T-cell (primary cell): ENCODE results near the gene HDAC11. TPM values are rescaled to one million over a fixed set of nuclear protein-coding genes. Genes with fewer than 3 reads are reported as not detected.
"Not testable (repeated sequence)": the region's sequence is repeated elsewhere in the genome, so short reads cannot be mapped to it uniquely, and the experiment has no call there.

Experiments
- ATAC-seq, 4 experiments: fragments of 200-7000 bp in 3 of 4; fragments of 150-1000 bp in 1 of 4; cut with Tn5 transposase; replicated peaks in 1 of 4; 1 replicate in 3 of 4; 2 replicates in 1 of 4; pipeline ENCODE4 v1.10.0; 2021; ENCODE audit warnings: moderate library complexity in 3 of 4, mild to moderate bottlenecking in 2 of 4, moderate number of reproducible peaks in 1 of 4
- CTCF ChIA-PET, 2 donors: fragments of 300-600 bp; sonication (Branson Sonifier 250); formaldehyde crosslinking; loops; one replicate each; lab custom pipeline; 2022; ENCODE audit warnings: antibody characterized with exemption in 2 of 2; lab: Charles Lee
- POLR2A ChIA-PET, 2 donors: fragments of 300-600 bp; sonication (Branson Sonifier 250); formaldehyde crosslinking; loops; one replicate each; lab custom pipeline; 2022; ENCODE audit warnings: antibody characterized with exemption in 2 of 2; lab: Charles Lee
- DNase-seq, 35 experiments: peaks; one replicate each; pipeline versions ENCODE4 v3.0.0 to v3.0.0-alpha.2; 2013 to 2023
- H3K27ac ChIP-seq: one replicate; pipeline ENCODE4 v1.5.1; 2013; ENCODE audit warnings: low read length
- H3K27me3 ChIP-seq, 2 experiments: replicated peaks in 1 of 2; 1 replicate in 1 of 2; 2 replicates in 1 of 2; pipeline versions ENCODE4 v1.6.1 to v1.7.0; 2013; ENCODE audit warnings: low read length in 1 of 2, mixed read lengths in 1 of 2; ENCODE audit not compliant: control insufficient read depth in 2 of 2, insufficient read depth in 2 of 2; ENCODE audit errors: extremely low read depth in 1 of 2
- H3K36me3 ChIP-seq, 2 donors: 1 replicate in 1 of 2; 2 replicates in 1 of 2; pipeline versions ENCODE4 v1.6.1 to v1.7.0; 2013; ENCODE audit warnings: low read length in 1 of 2; ENCODE audit not compliant: control insufficient read depth in 2 of 2, insufficient read depth in 1 of 2; ENCODE audit errors: extremely low read depth in 1 of 2
- H3K4me1 ChIP-seq, 2 experiments: 1 replicate in 1 of 2; 2 replicates in 1 of 2; pipeline versions ENCODE4 v1.6.1 to v1.7.0; 2013; ENCODE audit warnings: low read length in 2 of 2, mixed read lengths in 1 of 2; ENCODE audit not compliant: insufficient read depth in 2 of 2, control insufficient read depth in 1 of 2; ENCODE audit errors: extremely low read depth in 1 of 2
- H3K4me3 ChIP-seq, 2 donors: 1 replicate in 1 of 2; 2 replicates in 1 of 2; pipeline versions ENCODE4 v1.5.1 to v1.7.0; 2013; ENCODE audit warnings: mild to moderate bottlenecking in 2 of 2, low read length in 1 of 2, moderate library complexity in 1 of 2; ENCODE audit not compliant: control insufficient read depth in 1 of 2; ENCODE audit errors: extremely low read depth in 1 of 2
- H3K9me3 ChIP-seq: 2 replicates; pipeline ENCODE4 v1.7.0; 2013
- H3K27ac Mint-ChIP-seq, 2 donors: one replicate each; pipeline ENCODE4 v1.8.0; 2020 to 2021; ENCODE audit warnings: mild to moderate bottlenecking in 2 of 2, mixed read lengths in 2 of 2
- H3K27me3 Mint-ChIP-seq, 2 donors: one replicate each; pipeline ENCODE4 v1.8.0; 2021 to 2022; ENCODE audit warnings: mixed read lengths in 2 of 2
- H3K36me3 Mint-ChIP-seq: one replicate; pipeline ENCODE4 v1.8.0; 2021; ENCODE audit warnings: mixed read lengths
- H3K4me1 Mint-ChIP-seq, 3 donors: one replicate each; pipeline ENCODE4 v1.8.0; 2020 to 2022; ENCODE audit warnings: mixed read lengths in 3 of 3, mild to moderate bottlenecking in 1 of 3
- H3K4me3 Mint-ChIP-seq, 3 donors: one replicate each; pipeline ENCODE4 v1.8.0; 2020 to 2022; ENCODE audit warnings: mild to moderate bottlenecking in 3 of 3, mixed read lengths in 3 of 3, moderate library complexity in 3 of 3
- H3K9me3 Mint-ChIP-seq, 3 donors: one replicate each; pipeline ENCODE4 v1.8.0; 2020 to 2022; ENCODE audit warnings: mixed read lengths in 3 of 3
- WGBS: methylation state at CpG from one replicate; pipeline ENCODE4 v1.1.5; 2013; ENCODE audit warnings: missing lambda C conversion rate; ENCODE audit not compliant: insufficient coverage; 5-methylcytosine and 5-hydroxymethylcytosine counted together
- total RNA-seq, 35 experiments: library from RNA in 6 of 35; stranded (reverse) in 6 of 35; fragments of 120-200 nt in 1 of 35; gene quantifications; one replicate each; pipeline versions ENCODE4 v1.2.1 to v1.2.4 and lab custom pipeline; 2013 to 2026

The HDAC11 gene
- 10 to 100 TPM in 1 of 5 donors, 1 to 10 TPM in 4; 5.9 to 10.4 (median 7.9) TPM for total RNA-seq
- 4.5 TPM for total RNA-seq (2013)
- 0.74 to 16.6 (median 5.8) reads per million in 29 experiments for total RNA-seq (lab: John Stamatoyannopoulos, UW)

- CTCF ChIA-PET = interaction anchor here (0.5 to 2.6 kb wide), 13 partner anchors 8 to 1003 kb away, joined by 3 to 22 read pairs (median 4); partner anchors contain the start of gene NUP210 (in 1 of the 2)
- H3K27me3 ChIP-seq = peaks cover 0 to 3% of the 10 kb centered on the region in 2 experiments
- Mint-ChIP-seq H3K9me3 (no peaks in the 10 kb centered on the region), H3K4me1 (peaks cover 19 to 28% (median 20%) of the 10 kb centered on the region in 3 donors), H3K27me3 (no peaks in the 10 kb centered on the region), H3K27ac (peak within 1 kb of the TSS; percentile 84 to 87), H3K4me3 (peak within 1 kb of the TSS; percentile 89 to 93 (median 91)), H3K36me3 (no peaks in the 10 kb centered on the region)
- peak; percentile 94 to 98 (median 96) for ATAC-seq
- POLR2A ChIA-PET = interaction anchor here (0.6 to 1.1 kb wide), 6 partner anchors 16 to 1515 kb away, joined by 3 to 5 read pairs (median 4); no protein-coding TSS in a partner anchor
- H3K9me3 ChIP-seq = no peaks in the 10 kb centered on the region
- WGBS = under 1% methylated on average over 55 of the region's 67 CpGs
- H3K4me3 ChIP-seq = peak within 1 kb of the TSS; percentile 88 to 96
- peak; percentile 91 to 99 (median 96) for DNase-seq
- H3K27ac ChIP-seq = peak within 1 kb of the TSS; percentile 91
- no peaks in the 10 kb centered on the region for H3K36me3 ChIP-seq
- peaks cover 0 to 29% of the 10 kb centered on the region in 2 experiments for H3K4me1 ChIP-seq
These were observed at the start of gene HDAC11 for GRCh38 chr3:13479582-13480339. HDAC11 (plus strand) TSS chr3:13480306; CDS start chr3:13480348, 42 bp downstream.

- H3K9me3 Mint-ChIP-seq = not testable (repeated sequence)
- WGBS = 100% methylated on average over 2 of the region's 2 CpGs
These were observed 49.7 kb upstream of the HDAC11 start for GRCh38 chr3:13430411-13430875.

GRCh38 chr3:13432093-13432492 lies 48.0 kb upstream of the HDAC11 start:
- H3K27ac ChIP-seq = no peak overlapping the region
- peaks cover 19 to 26% (median 19%) of the 10 kb centered on the region in 3 donors for H3K4me1 Mint-ChIP-seq
- no peak overlapping the region for H3K4me3 Mint-ChIP-seq
- H3K27me3 Mint-ChIP-seq = peaks cover 0 to 2% of the 10 kb centered on the region in 2 donors
- no peaks in the 10 kb centered on the region for H3K9me3 ChIP-seq
- no CpG with 5 or more reads among the region's 1 CpG for WGBS
- no peaks in the 10 kb centered on the region for H3K36me3 ChIP-seq
- H3K9me3 Mint-ChIP-seq = no peaks in the 10 kb centered on the region
- no peaks in the 10 kb centered on the region for H3K36me3 Mint-ChIP-seq
- no peak for DNase-seq
- POLR2A ChIA-PET = no interaction called here
- no peak overlapping the region for H3K4me3 ChIP-seq
- ATAC-seq = no peak
- H3K27me3 ChIP-seq = no peaks in the 10 kb centered on the region
- CTCF ChIA-PET = no interaction called here
- H3K27ac Mint-ChIP-seq = no peak overlapping the region
- peaks cover 14 to 15% of the 10 kb centered on the region in 2 experiments for H3K4me1 ChIP-seq

More at GRCh38 chr3:13430411-13430875, 49.7 kb upstream of the HDAC11 start:
- H3K27me3 Mint-ChIP-seq, ATAC-seq, DNase-seq, POLR2A ChIA-PET, H3K27ac ChIP-seq, H3K27me3 ChIP-seq, H3K4me3 Mint-ChIP-seq, H3K36me3 ChIP-seq, H3K4me3 ChIP-seq, H3K9me3 ChIP-seq, H3K36me3 Mint-ChIP-seq: not testable (repeated sequence)
- H3K4me1 ChIP-seq = peaks cover 19 to 24% of the 10 kb centered on the region in 2 experiments
- CTCF ChIA-PET = interaction anchor here in 1 of 2 donors (2.6 kb wide), 1 partner anchor 21 kb away, joined by 8 read pairs; no protein-coding TSS in a partner anchor
- Mint-ChIP-seq H3K27ac (peak overlapping the region in 1 of 2 donors; percentile 80), H3K4me1 (peaks cover 28 to 34% (median 28%) of the 10 kb centered on the region in 3 donors)

- H3K27ac Mint-ChIP-seq = no peak overlapping the region
- POLR2A ChIA-PET = no interaction called here
- ATAC-seq = no peak
These were observed 46.2 kb upstream of the HDAC11 start for GRCh38 chr3:13433912-13434311.

GRCh38 chr3:13436213-13436612 lies 43.9 kb upstream of the HDAC11 start:
- DNase-seq, H3K4me1 Mint-ChIP-seq, ATAC-seq, H3K27ac Mint-ChIP-seq, H3K27ac ChIP-seq, CTCF ChIA-PET, H3K36me3 ChIP-seq, H3K27me3 Mint-ChIP-seq, H3K4me3 Mint-ChIP-seq, H3K27me3 ChIP-seq, H3K4me3 ChIP-seq, H3K9me3 ChIP-seq, POLR2A ChIA-PET, H3K9me3 Mint-ChIP-seq, H3K4me1 ChIP-seq, H3K36me3 Mint-ChIP-seq: not testable (repeated sequence)
- WGBS = 91% methylated on average over 4 of the region's 4 CpGs

More at GRCh38 chr3:13433912-13434311, 46.2 kb upstream of the HDAC11 start:
- Mint-ChIP-seq H3K36me3 (no peaks in the 10 kb centered on the region), H3K4me1 (peaks cover 8 to 13% (median 9%) of the 10 kb centered on the region in 3 donors), H3K4me3 (no peak overlapping the region), H3K27me3 (peaks cover 0 to 2% of the 10 kb centered on the region in 2 donors), H3K9me3 (no peaks in the 10 kb centered on the region)
- no peaks in the 10 kb centered on the region for H3K9me3 ChIP-seq
- H3K27me3 ChIP-seq = no peaks in the 10 kb centered on the region
- WGBS = 93% methylated on average over 5 of the region's 5 CpGs
- no peak overlapping the region for H3K4me3 ChIP-seq
- H3K36me3 ChIP-seq = no peaks in the 10 kb centered on the region
- CTCF ChIA-PET = no interaction called here
- peaks cover 0 to 2% of the 10 kb centered on the region in 2 experiments for H3K4me1 ChIP-seq
- H3K27ac ChIP-seq = no peak overlapping the region
- no peak for DNase-seq

- ChIA-PET CTCF (no interaction called here), POLR2A (interaction anchor here in 1 of 2 donors (1.0 kb wide), 1 partner anchor 14 kb away, joined by 6 read pairs; no protein-coding TSS in a partner anchor)
- no peaks in the 10 kb centered on the region for H3K27me3 ChIP-seq
- Mint-ChIP-seq H3K4me1 (no peaks in the 10 kb centered on the region), H3K9me3 (no peaks in the 10 kb centered on the region), H3K27ac (no peak overlapping the region), H3K27me3 (peaks cover 0 to 2% of the 10 kb centered on the region in 2 donors), H3K36me3 (peaks cover 2% of the 10 kb centered on the region), H3K4me3 (no peak overlapping the region)
- WGBS = no CpG with 5 or more reads among the region's 4 CpGs
- no peak overlapping the region for H3K27ac ChIP-seq
- no peaks in the 10 kb centered on the region for H3K4me1 ChIP-seq
- ATAC-seq (no peak), DNase-seq (no peak)
- H3K36me3 ChIP-seq = no peaks in the 10 kb centered on the region
- H3K4me3 ChIP-seq = no peak overlapping the region
- H3K9me3 ChIP-seq = no peaks in the 10 kb centered on the region
These were observed 39.8 kb upstream of the HDAC11 start for GRCh38 chr3:13440204-13440817.
